Stimulated activated CD8-positive, alpha-beta memory T cell treated with anti-CD3 and anti-CD28 coated beads, Interleukin-12 subunit alpha, Interleukin-12 subunit beta, amount 100 ng/mL, for 1 hour (primary cell): ENCODE measurements around the gene AATF.

Experiments used
- DNase-seq: peaks from one replicate; pipeline ENCODE4 v3.0.0-alpha.2; 2020; ENCODE audit warnings: low read depth

AATF gene, protein sequence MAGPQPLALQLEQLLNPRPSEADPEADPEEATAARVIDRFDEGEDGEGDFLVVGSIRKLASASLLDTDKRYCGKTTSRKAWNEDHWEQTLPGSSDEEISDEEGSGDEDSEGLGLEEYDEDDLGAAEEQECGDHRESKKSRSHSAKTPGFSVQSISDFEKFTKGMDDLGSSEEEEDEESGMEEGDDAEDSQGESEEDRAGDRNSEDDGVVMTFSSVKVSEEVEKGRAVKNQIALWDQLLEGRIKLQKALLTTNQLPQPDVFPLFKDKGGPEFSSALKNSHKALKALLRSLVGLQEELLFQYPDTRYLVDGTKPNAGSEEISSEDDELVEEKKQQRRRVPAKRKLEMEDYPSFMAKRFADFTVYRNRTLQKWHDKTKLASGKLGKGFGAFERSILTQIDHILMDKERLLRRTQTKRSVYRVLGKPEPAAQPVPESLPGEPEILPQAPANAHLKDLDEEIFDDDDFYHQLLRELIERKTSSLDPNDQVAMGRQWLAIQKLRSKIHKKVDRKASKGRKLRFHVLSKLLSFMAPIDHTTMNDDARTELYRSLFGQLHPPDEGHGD

DNA sequence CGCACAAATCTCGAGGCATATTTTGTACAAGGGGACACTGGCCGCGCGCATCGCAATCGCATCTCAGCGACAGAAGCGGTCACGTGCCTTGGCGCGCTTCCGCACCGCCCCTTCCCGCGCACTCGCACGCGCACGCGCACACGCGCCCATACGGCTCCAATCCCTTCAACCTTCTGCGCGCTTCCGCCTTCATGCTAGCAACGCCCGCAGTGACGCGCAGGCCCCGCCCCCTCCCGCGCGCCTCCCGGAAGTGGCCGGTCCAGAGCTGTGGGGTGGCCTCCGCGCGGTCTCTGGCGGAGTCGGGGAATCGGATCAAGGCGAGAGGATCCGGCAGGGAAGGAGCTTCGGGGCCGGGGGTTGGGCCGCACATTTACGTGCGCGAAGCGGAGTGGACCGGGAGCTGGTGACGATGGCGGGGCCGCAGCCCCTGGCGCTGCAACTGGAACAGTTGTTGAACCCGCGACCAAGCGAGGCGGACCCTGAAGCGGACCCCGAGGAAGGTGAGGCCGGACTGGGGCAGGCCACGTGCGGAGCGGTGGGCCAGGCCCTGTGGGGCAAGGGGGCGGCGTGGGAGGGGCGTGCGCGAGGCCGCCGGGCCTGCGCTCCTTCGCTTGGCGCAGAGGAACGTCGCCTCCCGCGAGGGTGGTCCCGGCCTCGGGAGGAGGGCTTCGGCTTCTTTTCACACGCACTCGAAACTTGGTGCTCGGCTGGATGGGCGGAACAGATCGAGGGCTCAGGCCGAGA, at the start of gene AATF:
Gene AATF (plus strand): TSS at position 238 of the 744 bp plus-strand sequence. CDS start 172 bp downstream, at position 410.
- DNase-seq: peak; percentile 93

DNA sequence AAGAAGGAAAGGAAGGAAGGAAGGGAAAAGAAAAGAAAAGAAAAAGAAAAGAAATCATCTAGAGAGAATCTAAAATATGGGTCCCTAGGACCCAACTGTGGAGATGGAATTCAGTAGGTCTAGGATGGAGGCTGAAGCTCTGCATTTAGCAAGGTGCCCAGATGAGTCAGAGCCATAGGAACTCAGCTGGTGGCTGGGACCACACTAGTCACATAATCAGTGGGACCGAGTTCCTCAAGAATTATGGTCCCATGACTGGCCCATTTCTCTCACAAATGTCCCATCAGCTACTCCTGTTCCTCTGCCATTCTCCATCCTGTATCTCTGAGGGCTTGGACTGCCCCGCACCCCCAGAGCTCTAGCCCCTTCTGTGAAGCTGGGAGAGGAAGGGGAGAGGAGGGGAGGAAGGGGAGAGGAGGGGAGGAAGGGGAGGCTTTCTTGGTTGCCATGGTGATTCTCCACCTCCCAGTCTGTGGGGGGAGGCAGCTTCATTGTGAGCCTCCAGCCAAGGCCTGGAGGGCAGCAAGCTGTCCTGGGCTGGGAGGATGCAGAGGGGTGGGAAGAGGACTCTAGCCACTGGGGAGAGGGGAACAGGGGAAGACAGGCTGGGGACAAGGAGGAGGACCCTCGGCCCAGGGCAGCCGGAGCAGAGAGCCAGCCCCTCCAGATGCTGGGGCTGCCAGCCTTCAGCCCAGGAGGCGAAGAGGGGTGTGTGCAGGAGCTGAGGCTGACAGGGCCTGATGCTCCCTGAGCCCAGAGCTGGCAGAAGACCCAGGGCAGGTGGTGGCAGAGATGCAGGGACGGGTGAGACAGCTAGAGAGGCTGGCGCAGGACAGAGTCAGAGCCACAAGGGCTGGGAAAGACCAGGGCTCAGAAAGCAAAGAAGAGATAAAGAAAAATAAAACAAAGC, 49.2 kb upstream of the AATF start:
- no peak for DNase-seq

DNA sequence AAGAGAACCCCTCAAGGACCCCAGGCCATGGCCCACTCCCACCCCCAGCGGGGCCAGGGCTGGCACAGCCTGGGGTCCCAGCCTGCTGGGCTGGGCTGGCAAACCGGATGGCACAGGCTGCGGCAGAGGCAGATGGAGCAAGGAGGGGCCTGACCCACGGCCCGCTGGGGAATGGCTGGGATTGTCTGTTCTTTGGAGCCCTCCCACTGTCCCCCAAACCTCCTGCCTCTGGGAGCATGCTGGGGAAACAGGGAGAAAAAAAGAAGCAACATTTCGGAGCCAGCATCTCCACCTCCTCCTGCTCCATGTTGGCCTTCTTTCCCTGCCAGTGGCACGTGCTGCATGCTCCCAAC, 48.6 kb upstream of the AATF start:
- no peak for DNase-seq

DNA sequence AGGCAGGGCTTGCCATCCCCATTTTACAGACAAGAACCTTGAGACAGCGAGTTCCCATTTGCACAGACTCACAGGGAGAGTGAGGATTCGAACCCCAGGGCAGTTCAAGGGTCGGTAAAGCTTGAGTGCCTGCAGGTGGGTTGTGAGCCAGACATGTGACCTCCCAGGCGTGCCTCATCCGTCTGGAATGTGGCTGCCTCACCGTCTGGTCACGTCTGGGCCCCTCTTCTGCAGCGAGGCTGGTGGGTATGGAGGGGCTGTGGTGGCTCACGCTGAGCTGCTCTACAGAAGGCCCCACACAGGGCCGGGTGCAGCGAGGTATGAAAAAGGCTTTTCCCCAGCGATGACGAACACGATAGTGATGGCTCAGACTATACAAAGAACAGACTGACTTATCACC, 47.2 kb upstream of the AATF start:
- DNase-seq: no peak

GRCh38 chr17:36907407-36907806, 41.3 kb upstream of the AATF start:
- DNase-seq: no peak

DNA sequence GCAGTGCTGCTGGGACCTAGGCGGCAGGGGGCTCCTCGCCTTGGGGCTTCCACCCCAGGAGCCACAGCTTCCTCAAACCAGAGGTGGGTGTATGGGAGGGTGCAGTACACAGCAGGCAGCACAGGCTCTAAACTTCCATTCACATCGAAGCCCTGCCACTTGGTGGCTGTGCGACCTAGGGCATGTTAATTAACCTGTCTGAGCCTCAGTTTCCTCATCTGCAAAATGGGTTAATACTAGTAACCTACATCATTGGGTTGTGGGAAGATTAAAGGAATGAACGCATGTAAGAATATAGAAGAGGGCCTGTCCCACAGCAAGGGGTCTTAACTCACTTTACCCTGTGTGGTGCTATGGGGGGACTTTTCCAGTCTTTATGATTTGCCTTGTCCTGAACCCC, 38.2 kb upstream of the AATF start:
- DNase-seq: no peak

- DNase-seq: no peak
Measured at GRCh38 chr17:36911001-36911400, 37.8 kb upstream of the AATF start.

DNA sequence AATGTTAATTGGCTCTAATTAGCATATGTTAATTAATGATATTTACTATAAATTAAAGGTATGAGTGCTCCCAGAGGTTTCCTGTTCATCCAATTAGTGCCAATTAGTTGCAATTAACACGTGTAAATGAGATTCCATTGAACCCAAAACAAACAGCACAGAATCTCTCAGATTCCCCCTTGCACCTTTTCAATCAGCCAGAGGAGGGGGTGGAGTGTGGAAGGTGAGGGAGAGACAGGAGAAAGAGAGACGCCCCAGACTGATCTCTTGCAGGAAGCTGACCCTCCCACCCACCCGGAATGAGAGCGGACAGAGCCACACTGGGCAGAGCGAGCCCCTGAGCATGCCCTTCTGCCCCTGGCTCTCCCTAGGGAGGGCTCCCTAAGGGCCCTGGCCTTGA, 35.6 kb upstream of the AATF start:
- DNase-seq: no peak

GRCh38 chr17:36918211-36918691, 30.5 kb upstream of the AATF start:
- no peak for DNase-seq

DNA sequence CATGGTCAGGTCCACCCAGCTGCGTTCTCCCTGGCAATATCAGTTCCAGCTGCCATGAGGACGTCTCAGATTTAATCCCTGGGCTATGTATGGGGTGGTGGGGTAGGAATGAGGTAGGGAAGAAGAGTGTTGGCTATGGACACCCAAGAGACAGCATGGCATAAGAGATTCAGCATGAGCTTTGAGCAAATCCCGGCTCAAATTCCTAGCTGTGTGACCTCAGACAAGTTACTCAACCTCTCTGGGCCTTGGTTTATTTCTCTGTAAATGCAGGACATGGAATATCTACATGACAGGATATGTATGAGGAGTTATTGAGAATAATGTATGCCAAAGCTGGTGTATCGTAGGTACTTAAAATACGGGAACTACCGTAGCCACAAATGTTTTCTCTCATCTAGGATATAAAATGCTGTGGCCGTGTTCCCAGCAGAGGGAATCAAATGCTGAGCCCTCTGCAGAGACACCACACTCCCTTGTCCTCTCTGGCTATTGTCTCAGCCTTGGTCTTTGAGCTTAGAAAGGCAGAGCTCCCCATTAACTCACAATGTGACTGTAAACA, 29.3 kb upstream of the AATF start:
- DNase-seq: no peak

DNA sequence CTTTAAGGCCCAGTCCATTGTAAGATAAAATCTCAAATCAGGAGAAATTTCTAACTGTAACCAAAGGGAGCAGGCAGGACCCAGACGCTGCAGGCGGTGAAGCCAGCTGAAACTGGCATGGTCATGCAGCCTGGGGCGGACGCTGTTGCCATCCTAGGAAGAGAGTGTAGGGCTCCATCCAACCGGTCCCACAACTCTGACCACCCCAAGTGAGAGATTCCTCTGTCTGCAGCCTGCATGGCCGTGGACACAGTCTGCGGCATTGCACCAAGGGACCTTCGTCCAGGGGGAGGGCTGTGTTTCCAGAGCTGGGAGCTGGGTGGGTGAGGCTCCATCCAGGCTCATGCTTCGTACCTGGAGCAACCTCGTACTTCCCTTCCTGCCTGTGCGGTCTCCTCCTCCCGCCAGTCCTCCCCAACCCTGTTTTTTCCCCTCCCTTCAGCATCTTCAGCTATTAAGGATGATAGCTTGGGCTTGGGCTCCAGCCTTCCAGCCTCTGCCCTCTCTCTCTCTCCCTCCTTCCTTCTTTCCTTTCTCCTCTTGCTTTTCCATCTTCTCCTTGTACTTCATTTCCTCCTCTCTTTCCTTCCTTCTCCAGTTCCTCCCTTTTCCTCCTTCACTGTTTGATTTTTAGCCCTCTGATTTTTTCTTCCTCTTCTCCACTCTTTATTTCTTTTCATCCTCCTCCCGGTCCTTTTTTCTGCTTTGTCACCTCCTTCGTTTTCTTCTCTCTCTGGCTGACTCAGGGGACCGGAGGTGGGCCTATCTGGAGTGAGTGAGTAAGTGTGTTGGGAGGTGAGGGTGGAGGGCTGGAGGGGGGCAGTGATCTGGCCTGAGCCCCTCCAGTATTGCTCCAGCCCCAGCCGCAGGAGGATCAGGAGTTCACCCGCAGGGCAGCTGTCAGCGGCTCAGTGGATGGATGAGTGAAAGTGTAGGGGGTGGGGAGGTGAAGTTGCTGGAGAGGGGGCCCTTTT, 28.4 kb upstream of the AATF start:
- DNase-seq: no peak

GRCh38 chr17:36921095-36921851, 27.5 kb upstream of the AATF start:
- DNase-seq: peak; percentile 13

- no peak for DNase-seq
Measured at GRCh38 chr17:36922175-36922574, 26.6 kb upstream of the AATF start.

DNA sequence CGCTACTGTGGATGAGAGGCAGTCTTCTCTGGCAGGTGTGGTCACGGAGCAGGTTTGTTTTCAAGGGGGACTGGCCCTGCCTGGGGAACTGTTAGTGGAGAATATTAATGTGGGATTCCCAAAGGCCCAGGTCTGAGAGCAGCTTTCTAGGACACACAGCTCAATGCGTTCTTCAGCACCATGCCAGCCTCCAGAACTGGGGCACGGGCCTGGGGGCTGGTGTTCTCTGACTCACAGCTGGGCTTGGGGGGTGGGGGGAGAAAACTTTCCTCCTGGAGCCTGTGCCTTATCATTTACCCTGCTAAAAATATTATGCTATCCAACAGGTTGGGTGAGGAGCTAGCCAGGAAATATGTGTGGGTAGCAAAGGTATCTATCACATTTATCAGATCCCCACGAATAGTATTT, 24.9 kb upstream of the AATF start:
- no peak for DNase-seq

GRCh38 chr17:36926226-36926625, 22.5 kb upstream of the AATF start:
- DNase-seq: no peak

DNA sequence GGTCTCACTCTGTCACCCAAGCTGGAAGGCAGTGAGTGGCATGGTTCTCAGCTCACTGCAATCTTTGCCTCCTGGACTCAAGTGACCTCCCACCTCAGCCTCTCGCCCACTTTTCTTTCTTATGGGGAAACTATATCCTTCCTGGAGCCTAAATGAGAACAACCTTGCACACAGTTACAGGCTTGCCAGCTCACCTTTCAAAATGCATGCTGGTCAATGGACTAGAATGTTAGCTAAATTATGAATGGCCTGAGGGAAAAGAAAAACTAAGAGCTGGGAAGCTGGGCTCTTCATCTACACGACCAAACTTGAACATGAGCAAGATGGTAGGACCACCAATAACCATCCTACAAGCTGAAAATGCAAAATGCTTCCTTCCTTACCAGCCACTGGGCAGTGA, 22.1 kb upstream of the AATF start:
- no peak for DNase-seq

DNA sequence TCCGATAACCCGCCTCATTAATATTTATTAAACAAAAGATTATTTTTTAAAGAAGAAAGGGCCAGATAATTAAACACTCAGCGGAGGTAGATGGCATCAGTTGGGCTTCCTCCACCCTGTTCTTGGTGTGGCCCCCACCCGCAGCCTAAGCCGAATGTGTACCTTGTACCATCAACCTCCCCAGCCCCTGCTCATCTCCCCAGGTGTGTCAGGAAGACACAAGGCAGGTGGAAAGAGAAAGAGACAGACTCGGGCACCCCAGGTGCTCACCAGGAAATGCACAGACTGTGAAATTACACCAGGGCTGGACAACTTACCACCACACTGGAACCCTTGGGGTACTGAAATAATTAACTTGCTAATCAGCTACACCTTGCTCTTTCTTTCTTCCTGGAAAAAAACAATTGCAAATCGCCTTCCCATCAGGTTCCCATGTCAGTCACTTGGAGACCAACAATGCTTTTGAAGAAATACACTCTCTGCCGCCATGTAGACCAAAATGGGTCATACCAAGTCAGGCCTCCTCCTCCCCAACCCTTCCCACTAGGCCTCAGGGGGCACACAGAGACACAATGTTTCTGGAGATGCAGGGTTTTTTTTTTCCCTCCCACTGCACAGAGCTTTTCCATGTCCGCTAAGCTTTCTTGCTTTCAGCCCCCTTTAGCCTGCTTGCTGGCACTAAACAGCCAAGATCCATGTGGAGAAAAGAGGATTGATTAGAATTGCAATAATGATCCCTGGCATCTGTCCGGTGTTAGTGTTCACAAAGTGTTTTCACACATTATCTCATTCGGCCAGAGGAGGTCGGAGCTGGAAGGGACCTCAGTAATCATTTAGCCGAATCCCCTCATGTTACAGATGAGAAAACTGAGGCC, 20.0 kb upstream of the AATF start:
- no peak for DNase-seq

DNA sequence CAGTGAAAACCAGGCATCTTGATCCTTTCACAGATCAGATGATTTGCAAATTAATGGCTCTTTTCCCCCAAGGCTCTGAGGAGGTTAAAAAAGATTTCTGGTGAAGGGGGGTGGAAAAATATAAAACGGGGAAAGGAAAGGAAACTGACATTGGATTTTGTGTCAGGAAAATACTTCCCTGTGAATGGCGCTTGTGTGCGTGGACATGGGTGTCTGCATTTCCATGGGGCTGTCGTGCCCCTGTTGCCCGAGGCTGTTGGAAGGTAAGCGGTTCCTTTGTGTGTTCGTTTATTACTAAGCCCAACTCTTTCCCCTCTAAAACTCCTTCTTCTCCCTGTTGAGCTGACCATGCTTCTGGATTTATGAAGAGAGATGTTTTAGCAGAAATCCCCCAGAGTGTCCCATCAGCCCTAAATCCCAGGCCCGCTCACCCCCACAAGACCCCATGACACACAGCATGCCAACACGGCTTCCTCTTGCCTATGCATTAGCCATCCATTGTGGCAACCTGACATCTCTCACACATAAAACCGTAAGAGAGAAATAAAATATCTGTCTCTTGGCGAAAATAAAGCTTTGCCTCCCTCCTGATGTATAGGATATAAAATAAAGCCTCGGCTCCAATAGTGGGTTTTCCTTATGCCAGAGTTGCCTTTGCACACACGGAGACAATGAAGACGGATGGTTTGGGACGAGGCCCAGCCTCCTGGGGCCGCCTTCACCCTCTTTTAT, 18.7 kb upstream of the AATF start:
- no peak for DNase-seq
